Fibroblast of pulmonary artery (primary cell): ENCODE results near the gene TBX22.

ENCODE experiments used
- DNase-seq: peaks from one replicate; pipeline ENCODE4 v3.0.0-alpha.2; 2010; ENCODE audit warnings: low read depth
- H3K4me3 ChIP-seq: replicated peaks from 2 replicates; pipeline ENCODE4 v1.5.1; 2011; ENCODE audit warnings: low read depth, mild to moderate bottlenecking, control low read depth, low read length, moderate library complexity
- TF ChIP-seq, protein P1 (sequence below): IDR thresholded peaks from 2 replicates; pipeline ENCODE4 v1.5.1; 2011; ENCODE audit warnings: mild to moderate bottlenecking, control low read depth, low read length, inconsistent platforms; ENCODE audit errors: missing control alignments

The TBX22 gene, protein sequence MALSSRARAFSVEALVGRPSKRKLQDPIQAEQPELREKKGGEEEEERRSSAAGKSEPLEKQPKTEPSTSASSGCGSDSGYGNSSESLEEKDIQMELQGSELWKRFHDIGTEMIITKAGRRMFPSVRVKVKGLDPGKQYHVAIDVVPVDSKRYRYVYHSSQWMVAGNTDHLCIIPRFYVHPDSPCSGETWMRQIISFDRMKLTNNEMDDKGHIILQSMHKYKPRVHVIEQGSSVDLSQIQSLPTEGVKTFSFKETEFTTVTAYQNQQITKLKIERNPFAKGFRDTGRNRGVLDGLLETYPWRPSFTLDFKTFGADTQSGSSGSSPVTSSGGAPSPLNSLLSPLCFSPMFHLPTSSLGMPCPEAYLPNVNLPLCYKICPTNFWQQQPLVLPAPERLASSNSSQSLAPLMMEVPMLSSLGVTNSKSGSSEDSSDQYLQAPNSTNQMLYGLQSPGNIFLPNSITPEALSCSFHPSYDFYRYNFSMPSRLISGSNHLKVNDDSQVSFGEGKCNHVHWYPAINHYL

GRCh38 chrX:80014141-80014940, at the start of gene TBX22:
Gene TBX22 (plus strand): TSS chrX:80014753. CDS start chrX:80022270, 7,517 bp downstream.
- no peak within 1 kb of the TSS for H3K4me3 ChIP-seq
- TF ChIP-seq, protein P1, sequence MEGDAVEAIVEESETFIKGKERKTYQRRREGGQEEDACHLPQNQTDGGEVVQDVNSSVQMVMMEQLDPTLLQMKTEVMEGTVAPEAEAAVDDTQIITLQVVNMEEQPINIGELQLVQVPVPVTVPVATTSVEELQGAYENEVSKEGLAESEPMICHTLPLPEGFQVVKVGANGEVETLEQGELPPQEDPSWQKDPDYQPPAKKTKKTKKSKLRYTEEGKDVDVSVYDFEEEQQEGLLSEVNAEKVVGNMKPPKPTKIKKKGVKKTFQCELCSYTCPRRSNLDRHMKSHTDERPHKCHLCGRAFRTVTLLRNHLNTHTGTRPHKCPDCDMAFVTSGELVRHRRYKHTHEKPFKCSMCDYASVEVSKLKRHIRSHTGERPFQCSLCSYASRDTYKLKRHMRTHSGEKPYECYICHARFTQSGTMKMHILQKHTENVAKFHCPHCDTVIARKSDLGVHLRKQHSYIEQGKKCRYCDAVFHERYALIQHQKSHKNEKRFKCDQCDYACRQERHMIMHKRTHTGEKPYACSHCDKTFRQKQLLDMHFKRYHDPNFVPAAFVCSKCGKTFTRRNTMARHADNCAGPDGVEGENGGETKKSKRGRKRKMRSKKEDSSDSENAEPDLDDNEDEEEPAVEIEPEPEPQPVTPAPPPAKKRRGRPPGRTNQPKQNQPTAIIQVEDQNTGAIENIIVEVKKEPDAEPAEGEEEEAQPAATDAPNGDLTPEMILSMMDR, result no peak
- DNase-seq, result no peak

- TF ChIP-seq, protein P1, result no peak
- no peak overlapping the region for H3K4me3 ChIP-seq
- no peak for DNase-seq
Measured at GRCh38 chrX:79975605-79976004, 38.9 kb upstream of the TBX22 start.

DNA sequence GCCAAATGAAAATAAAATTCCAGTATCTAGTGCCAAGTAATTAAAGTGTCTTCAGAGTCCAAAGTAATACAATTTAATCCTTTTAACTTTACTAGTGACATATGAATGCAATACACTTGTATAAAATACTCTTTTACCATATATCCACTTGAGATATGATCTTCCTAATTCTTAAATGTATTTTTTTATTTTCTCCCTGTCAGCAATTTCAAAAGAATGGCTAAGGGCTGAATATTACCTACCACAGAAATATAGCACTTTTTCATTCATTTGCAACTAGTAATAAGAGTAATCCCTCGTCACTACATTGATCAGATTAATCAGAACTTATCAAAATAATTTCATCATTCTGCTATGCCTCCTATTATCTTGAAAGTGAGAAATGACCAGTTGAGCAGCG, 10.1 kb upstream of the TBX22 start:
- no peak for DNase-seq
- TF ChIP-seq, protein P1, result no peak
- H3K4me3 ChIP-seq, result no peak overlapping the region

DNA sequence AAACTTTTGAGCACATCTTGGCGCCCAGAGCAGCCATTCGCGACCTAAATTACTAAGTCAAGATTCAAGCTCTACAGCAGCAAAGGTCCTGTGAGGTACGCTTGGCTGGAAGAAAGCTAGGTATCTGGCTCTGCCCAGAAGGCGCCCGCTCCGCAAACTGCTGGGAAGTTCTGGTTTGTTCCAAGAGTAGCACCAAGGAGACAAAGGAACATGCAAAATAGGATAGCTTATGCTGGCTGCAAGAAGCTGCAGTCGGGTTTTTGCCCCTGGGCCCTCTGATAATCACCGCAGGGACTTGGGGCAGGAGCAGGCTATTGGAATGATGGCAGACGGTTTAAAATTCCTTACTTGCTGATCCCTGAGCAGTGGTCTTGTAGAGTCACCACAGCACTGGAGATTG, 3.0 kb upstream of the TBX22 start:
- TF ChIP-seq, protein P1, result no peak
- H3K4me3 ChIP-seq, result no peak overlapping the region
- DNase-seq, result no peak

DNA sequence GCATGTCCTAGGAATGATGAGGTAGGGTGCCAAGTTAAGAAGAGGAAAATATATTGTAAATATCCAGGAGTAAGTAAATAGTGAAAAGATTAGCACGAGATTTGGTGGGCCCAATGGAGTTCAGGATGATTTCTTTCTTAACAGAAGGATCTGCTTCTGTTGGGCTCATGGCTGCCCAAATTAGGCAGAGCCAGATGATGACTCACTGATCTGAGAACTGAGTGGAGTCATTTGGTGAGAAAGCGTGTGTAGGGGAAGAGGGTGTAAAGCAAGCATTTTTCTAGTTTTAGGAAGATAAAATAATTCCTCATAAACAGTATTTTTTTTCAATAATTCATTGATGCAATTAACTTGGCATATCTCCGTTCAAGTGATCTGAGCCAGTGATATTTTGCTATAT, 1.6 kb downstream of the TBX22 start:
- no peak for DNase-seq
- no peak overlapping the region for H3K4me3 ChIP-seq
- TF ChIP-seq, protein P1, result no peak

- TF ChIP-seq, protein P1, result no peak
- H3K4me3 ChIP-seq, result no peak overlapping the region
- no peak for DNase-seq
Measured at GRCh38 chrX:80021621-80022020, 7.1 kb downstream of the TBX22 start.
